ENCODE results near the gene TLL2. TPM values are rescaled to one million over a fixed set of nuclear protein-coding genes. Genes with fewer than 3 reads are reported as not detected.

Gene TLL2
- total and polyA plus RNA-seq, 9 of the 15 experiments (the other 6 are each of a cell fraction or from before 2014, with no cell fraction given) = 0.09 TPM; not detected in 8

- CTCF ChIA-PET (ENCODE audit: low intra/inter-chr PET ratio) = no interaction called here
Observed at GRCh38 chr10:96456296-96456840, 57.4 kb downstream of the TLL2 start.

More at GRCh38 chr10:96456296-96456840, 57.4 kb downstream of the TLL2 start:
- Histone ChIP-seq H3K9me3 (replicated peaks; ENCODE audit: control insufficient read depth, insufficient read depth, low read depth, low read length) (no peaks in the 10 kb centered on the region), H3K27ac (ENCODE audit: extremely low read depth, low read depth, low read length) (no peak overlapping the region), H3K36me3 (ENCODE audit: control insufficient read depth, insufficient read depth, low read length) (no peaks in the 10 kb centered on the region), H3K79me2 (ENCODE audit: control insufficient read depth, insufficient read depth, low read length) (no peaks in the 10 kb centered on the region), H2AFZ (ENCODE audit: low read depth, low read length) (no peak overlapping the region), H3K27me3 (ENCODE audit: control insufficient read depth in 2 of 2, insufficient read depth in 2 of 2, low read length in 2 of 2) (peaks cover 4 to 20% of the 10 kb centered on the region in 2 experiments), H3K4me2 (ENCODE audit: insufficient read depth, low read length) (no peak overlapping the region), H3K4me1 (replicated peaks in 1 of 2; ENCODE audit: control insufficient read depth in 2 of 2, insufficient read depth in 2 of 2, low read length in 2 of 2) (no peaks in the 10 kb centered on the region), H3K9me1 (ENCODE audit: control insufficient read depth, insufficient read depth, low read length) (no peaks in the 10 kb centered on the region), H3K4me3 (no peak overlapping the region), H4K20me1 (replicated peaks; ENCODE audit: control insufficient read depth, insufficient read depth, low read length) (no peaks in the 10 kb centered on the region), H3K9ac (ENCODE audit: insufficient read depth in 1 of 2, low read depth in 2 of 2, low read length in 2 of 2) (no peak overlapping the region)
- TF ChIP-seq GATA2 (CRISPR knock-in tag; IDR thresholded peaks at IDR 0.05) = no peak
- no peak for TF ChIP-seq PPARD (CRISPR knock-in tag; IDR thresholded peaks at IDR 0.05)
- TF ChIP-seq ZNF766 (CRISPR knock-in tag; conservative IDR thresholded peaks at IDR 0.05) = no peak
- no peak for TF ChIP-seq ETV1 (tag; conservative IDR thresholded peaks at IDR 0.05; ENCODE audit: low read depth)
- TF ChIP-seq CBX3 (IDR thresholded peaks at IDR 0.05; ENCODE audit: borderline replicate concordance in 1 of 2, low read length in 2 of 2) = no peak
- no peak for TF ChIP-seq SNAPC5 (CRISPR knock-in tag; IDR thresholded peaks at IDR 0.05)
- TF ChIP-seq E2F3 (CRISPR knock-in tag; IDR thresholded peaks at IDR 0.05) = no peak
- TF ChIP-seq RBM39 (optimal IDR thresholded peaks at IDR 0.05; ENCODE audit: low read depth, low read length) = no peak
- TF ChIP-seq ZNF589 (CRISPR knock-in tag; IDR thresholded peaks at IDR 0.05; ENCODE audit: low read depth) = no peak
- no peak for TF ChIP-seq MYC (IDR thresholded peaks at IDR 0.05; ENCODE audit: low read depth, low read length)
- no peak for TF ChIP-seq MYC (CRISPR knock-in tag; IDR thresholded peaks at IDR 0.05; ENCODE audit: borderline replicate concordance, low read depth)
- no peak for TF ChIP-seq CHCHD3 (CRISPR knock-in tag; IDR thresholded peaks at IDR 0.05)
- no peak for TF ChIP-seq ZNF124 (CRISPR knock-in tag; IDR thresholded peaks at IDR 0.05)
- no peak for TF ChIP-seq PCBP1 (IDR thresholded peaks at IDR 0.05; ENCODE audit: low read depth, low read length, poor library complexity, severe bottlenecking)
- TF ChIP-seq CHAMP1 (IDR thresholded peaks at IDR 0.05) = no peak
- TF ChIP-seq TSC22D4 (tag; IDR thresholded peaks at IDR 0.05) = no peak
- intact Hi-C loops (cut with micrococcal nuclease) = no loop called here
- FAIRE-seq = no peak
- BruUV-seq (replicated peaks) = no TSS peak
- WGBS (ENCODE audit: insufficient coverage, low coverage, missing lambda C conversion rate) = 0% methylated on average over 5 of the region's 5 CpGs
- no peak for ATAC-seq
- in situ Hi-C loops (cut with MboI) = loop anchor here (5.0 kb wide), 1 partner anchor 39 kb away; no protein-coding TSS in a partner anchor
- POLR2A ChIA-PET = no interaction called here
- no peak for DNase-seq (ENCODE audit: extremely low read depth in 1 of 4, low spot score in 3 of 4)

All from K562 (cell line).